Stimulated activated CD8-positive, alpha-beta memory T cell treated with anti-CD3 and anti-CD28 coated beads, Interleukin-2, amount 100 ng/mL, for 1 hour (primary cell): Measurements from ENCODE around the gene PHETA1.

Experiments
- DNase-seq, 2 donors: peaks; one replicate each; pipeline ENCODE4 v3.0.0-alpha.2; 2020; ENCODE audit warnings: low read depth in 2 of 2

Gene PHETA1

DNA sequence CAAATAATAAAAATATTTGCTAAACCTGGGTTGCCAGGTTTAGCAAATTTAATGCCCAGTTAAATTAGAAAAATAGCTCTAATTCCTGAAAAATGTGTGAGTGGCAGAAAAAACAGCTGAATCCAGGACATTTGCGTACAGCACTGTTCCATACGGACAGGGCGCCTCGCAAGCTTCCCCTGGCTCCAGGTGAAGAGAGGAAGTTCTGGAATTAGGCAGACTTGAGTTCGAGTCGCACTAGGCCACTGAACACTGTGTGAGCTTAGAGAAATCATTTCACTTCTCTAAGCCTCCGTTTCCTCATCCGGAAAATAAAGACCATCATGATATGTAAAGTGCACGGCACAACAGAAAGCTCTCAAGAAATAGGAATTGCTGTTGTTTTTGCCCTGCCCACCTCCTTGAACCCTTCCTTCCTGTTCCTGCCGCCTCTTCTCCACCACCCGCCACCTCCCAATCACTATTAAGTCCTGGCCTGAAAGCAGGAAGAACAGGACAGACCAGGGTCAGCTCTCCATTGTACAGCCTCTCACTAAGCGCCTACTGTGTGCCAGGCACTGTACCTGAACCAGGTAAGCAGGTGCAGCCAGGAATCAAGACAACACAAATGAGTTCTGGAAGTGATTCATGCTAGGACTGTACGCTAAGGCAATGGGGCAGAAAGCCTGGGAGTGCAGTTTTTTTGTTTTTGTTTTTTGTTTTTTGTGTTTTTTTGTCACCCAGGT lies 763 bp upstream of the PHETA1 start:
- DNase-seq, result no peak

DNA sequence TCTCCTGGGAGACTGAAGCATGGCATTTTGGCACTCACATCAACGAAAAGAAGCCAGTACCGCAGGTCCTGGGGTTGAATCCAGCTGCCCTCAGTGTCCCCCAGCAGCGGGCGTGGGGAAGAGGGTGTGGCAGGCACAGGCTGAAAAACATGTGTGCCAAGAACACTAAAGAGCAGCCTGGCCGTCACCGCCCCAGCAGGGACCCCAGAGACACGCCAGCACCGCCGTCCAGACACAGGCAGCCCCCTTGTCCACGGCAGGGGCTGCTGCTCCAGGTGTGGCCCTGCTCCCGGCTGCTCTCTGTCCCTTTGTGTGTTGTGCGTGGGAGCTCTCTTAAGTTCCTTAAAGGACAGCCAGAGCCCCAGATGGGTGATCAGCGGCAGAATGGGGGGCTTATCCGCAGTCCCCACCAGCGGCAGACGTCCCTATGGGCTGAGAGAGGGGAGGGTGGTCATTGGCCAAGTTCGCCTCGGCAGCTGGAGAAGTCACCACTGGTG lies 556 bp downstream of the PHETA1 start:
- no peak for DNase-seq

DNA sequence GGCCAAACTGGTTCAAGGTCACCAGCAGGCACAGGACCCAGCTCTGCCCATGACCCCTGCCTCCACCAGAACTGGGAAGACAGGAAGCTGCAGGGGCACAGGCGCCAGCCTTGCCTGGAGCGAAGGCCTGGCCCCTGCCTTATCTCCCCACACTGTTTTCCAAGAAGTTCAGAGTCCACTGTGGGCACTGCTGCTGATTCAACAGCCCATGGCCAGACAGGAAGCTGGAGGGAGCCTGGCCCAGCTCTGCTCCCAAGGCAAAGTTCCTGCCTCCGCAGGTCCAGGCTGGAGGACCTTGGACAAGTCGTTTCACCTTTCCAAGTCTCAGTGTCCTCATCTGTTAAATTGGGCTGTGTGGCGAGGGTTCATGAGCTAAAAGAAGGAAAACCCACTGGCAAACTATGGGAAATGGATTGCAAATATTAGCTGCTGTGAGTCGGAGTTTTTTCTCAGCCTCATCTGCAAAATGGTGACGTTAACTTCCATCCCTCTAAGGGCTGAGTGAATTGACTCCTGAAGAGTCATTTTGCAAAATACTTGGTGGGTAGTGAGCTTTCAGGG lies 1.2 kb downstream of the PHETA1 start:
- DNase-seq, result no peak

DNA sequence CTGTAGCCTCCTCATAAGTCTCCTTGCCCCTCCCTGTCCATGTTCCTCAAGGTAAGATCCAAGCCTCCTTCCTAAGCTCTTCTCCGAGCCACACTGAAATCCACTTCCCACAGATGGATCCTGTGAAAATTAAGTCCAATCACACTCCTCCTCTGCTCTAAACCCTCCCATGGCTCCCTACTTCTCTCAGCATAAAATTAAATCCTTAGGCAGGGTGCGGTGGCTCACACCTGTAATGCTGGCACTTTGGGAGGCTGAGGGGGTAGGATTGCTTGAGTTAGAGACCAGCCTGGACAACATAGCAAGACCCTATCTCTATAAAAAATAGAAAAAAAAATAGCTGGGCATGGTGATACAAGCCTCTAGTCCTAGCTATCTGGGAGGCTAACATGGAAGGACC lies 2.3 kb downstream of the PHETA1 start:
- DNase-seq, result no peak

DNA sequence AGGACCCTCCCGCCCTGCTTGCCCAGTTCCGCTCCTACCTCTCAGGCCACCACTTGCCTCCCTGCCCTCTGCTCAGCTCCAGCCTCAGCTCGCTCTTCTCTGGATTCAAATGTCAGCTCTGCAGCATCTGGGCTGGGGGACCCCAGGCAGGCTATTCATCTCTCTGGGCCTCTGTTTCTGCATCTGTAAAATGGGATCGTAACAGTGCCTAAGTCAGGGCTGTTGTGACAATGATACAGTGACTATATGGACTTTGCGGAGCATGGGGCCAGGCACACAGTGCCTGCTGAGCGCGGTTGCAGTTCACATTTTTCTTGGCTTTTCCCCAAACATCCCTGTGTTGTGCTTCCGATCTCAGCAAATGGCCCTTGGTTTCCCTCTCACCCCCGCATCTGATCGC lies 2.8 kb downstream of the PHETA1 start:
- DNase-seq, result no peak

DNA sequence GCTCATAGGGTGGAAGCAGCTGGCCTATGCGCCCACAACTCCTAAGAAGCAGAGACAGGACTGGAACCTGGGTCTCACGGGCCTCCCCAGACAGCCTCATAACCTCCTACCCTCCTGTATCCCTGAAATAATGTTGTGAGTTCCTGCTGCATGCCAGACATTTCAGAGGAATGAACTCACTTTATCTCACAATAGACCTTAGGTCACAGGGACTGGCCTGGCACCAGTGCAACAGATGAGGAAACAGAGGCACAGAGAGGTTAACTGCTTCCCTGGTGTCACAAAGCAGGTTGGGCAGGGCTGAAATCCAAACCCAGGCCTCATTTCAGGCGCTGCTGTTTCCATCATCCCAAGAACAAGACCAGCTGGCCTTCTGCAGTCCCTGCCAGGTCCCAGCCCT lies 5.3 kb downstream of the PHETA1 start:
- DNase-seq, result no peak

DNA sequence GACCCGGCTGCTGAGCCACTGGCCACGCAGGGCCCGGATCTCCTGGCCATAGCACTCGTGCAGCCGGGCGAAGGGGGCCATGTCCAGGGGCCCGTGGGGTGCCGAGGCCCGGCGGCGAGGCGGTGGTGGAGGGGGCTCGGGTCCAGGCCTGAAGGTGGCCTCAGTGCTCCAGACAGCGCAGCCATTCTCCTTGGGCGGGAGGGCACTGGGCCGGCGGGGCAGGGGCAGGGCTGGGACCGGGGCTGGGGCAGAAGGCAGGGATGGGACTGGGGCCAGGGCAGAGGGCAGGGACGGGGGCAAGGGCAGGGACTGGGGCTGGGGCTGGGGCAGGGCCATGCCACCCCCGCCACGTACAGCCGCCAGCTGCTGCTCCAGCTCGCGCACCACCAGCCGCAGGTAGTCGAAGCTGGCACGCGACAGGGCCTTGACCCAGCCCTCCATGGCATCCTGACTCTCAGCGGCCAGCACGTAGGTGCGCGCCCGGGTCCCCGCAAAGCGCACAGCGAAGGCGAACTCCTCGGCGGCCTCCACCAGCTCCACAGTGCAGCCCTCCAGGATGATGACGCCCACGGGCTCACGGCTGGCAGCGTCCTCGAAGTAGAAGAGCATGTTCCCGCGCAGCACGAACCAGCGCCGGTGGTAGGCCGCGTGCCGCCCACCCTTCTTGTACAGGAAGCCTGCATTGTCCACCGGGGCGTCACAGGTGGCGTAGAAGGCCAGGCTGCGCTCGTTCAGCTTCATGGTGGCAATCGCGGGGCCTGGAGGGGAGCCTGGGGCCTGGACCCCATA lies 6.0 kb downstream of the PHETA1 start:
- DNase-seq, result no peak

DNA sequence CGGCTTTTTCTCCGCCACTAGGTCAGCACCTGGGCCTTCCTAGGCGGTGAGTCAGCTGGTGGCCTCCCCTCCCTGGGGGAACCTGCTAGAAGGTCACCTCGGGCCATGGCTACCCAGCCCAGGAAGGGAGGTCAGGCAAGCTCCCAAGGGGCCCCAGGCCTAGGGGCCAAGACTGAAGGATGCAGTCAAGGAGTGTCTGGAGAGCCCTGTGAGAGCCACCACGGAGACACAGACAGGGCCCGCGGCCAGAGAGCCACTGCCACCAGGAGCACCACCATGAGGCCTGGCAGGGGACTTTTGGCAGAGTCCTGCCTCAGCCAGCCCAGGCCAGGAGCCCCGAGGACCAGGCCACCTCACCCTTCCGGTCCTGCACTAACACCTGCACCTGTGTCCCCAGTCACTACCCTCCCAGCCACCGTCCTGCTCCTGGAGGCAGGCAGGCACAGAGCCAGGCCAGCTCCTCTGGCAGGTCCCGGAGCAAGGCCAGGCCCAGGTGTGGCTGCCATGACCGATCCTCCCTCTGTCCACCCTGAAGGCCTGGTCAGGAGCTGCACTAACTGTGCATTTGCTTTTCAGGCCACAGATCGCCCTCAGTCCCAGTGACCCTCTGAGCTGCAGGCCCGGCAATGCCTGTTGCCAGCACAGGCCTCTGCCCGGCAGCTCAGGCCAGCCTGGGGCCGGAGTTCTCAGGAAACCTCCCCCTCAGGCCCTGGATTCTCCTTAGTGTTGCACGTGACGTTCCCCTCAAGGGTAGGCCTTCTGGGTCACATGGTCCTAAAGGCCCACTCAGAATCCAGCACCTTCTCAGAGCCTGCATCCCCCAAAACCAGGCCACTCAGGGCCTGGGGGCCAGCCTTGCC lies 6.9 kb downstream of the PHETA1 start:
- no peak for DNase-seq

DNA sequence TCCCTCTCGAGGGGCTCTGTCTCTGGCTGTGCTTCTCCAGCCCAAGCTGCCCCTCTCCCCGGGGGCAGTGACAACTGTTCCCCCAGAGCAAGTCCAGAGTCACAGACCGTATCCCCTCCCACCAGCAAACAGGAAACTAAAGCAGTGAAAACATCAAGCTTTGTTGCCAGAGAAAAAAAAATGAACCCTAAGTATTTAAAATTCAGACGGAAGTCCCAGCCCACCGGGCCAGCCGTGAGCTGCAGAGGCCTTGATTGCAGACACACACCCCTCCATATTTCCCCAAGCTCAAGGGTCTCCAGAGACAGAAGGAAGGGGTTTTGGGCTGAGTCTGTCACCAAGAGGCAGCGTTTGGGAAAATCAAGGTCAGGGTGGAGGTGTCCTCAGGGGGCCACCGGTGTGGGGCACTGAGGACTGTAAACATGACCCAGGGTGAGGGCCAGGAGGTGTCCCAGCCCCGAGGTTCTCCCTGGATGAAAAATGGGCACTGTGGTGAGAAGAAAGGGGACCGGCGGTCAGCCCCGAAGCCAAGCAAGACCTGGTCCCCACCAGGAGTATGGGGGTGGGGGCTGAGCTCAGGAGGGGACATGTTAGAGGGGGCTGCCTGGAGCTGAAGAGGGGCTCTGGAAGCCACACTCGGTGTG lies 7.7 kb downstream of the PHETA1 start:
- DNase-seq, result no peak

DNA sequence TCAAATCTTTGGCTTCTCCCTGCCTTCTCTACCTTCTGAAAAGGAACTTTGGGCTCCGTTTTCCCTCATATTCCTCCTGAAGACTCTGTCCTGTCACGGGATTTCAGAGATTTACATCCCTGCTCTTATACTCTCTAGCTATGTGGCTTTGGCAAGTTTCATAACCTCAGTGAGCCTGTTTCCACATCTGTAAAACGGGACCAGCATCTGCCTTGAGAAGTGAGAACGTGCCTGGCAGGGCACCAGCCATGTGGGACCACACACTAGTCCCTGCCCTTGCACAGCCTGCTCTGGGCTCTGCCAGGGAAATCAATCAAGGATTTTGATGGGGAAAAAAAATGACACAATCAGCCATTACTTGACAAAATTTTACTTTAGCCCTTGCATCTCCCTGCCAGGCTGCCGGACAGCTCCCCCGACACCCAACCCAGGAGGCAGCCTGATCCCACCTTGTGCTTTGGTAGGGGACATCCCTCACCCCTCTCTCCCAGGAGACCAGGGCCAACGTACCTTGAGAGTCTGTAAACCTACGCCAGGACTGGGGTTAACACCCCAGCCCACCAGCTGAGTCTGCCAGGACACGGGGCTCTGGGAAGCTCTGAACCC lies 8.5 kb downstream of the PHETA1 start:
- no peak for DNase-seq

DNA sequence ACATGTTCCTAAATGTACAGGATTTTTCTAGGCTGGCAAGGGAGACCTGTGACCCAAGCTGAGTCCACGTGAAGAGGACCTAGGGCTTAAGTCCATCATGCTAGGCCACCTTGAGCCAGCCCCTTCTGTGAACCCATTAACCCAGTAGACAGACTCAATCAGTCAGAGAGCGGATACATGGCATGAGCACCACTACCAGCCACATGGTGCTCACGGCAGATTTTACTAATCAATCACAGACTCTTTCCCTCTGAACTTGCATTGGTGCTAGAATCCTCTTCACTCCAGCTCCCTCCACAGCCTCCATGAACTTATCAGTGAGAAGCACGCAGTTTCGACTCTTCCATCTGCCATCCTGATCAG lies 9.0 kb downstream of the PHETA1 start:
- no peak for DNase-seq

DNA sequence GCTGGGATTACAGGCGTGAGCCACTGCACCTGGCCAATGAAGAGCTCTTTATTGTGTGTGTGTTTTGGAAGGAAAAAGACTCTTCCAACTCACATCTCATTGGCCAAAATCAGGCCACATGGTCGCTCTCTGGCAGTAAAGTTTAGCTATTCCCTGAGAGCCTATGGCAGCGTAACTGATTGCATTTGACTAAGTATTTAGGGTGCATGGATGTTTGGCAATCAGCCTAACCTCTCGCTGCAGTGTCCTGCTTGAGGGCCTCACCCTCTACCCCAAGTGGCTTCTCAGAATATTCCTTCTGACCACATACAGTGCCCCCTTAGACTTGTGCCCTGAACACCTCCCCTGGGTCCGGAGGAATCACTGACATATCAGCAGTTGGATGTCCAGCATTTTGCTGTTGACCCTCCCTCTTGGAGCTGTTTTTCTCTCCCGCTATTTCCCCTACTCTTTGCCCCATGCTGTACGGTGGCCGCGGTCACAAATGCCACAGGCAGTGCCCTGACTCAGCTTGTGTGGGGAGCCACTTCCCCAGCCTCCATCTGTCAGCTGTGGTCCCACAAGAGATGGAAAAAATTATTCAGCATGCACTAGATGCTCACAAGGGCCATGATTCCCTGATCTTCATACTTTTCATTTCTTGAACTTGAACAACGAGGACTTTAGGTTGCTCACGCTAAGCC lies 9.5 kb downstream of the PHETA1 start:
- DNase-seq, result no peak

DNA sequence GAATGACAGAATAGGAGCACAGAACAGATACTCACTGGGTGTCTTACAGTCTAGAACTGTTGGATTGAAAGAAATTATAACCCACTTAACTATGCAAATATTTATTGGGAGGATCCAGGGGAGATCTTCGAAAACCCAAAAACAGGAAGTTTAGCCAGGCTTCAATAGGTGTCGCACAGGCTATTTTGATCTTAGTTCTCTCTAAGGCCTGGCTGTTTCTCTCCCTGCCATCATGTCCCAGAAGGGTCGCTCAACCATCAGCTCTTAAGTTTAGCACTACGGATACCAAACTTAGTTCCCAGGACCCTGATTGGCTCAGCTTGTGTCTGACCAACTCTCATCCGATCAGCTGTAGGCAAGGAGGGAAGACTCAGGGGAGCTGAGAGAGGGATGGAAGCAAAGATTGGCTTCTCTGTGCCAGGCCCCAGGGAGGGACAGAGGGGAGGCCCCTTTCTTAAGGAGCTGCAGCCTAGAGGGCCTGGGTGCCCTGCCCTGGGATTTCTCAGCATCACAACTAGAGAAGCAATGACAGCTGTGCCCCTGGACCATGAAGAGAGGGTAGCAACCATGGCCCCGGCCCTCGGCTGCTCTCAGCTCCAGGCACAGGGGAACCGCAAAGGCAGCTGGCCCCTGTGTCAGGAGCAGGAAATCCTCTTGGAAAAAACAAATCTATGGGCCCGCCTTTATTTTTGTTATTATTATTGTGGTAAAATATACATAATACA lies 13.5 kb downstream of the PHETA1 start:
- DNase-seq, result no peak

DNA sequence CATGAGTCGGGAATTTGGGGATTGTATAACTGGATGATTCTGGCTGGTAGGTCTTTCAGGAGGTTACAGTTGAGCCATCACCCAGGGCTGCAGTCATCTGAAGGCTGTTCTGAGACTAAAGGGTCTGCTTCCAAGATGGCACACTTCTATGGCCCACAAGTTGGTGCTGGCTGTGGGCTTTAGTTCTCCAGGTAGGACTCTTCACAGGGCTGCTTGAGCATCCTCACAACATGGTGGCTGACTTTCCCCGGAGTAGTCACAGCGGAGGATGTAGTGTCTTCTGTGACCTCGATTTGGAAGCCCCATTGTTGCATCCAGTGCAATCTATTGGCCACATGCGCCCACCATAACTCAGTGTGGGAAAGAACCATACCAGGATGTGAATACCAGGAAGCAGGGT lies 14.4 kb downstream of the PHETA1 start:
- no peak for DNase-seq

DNA sequence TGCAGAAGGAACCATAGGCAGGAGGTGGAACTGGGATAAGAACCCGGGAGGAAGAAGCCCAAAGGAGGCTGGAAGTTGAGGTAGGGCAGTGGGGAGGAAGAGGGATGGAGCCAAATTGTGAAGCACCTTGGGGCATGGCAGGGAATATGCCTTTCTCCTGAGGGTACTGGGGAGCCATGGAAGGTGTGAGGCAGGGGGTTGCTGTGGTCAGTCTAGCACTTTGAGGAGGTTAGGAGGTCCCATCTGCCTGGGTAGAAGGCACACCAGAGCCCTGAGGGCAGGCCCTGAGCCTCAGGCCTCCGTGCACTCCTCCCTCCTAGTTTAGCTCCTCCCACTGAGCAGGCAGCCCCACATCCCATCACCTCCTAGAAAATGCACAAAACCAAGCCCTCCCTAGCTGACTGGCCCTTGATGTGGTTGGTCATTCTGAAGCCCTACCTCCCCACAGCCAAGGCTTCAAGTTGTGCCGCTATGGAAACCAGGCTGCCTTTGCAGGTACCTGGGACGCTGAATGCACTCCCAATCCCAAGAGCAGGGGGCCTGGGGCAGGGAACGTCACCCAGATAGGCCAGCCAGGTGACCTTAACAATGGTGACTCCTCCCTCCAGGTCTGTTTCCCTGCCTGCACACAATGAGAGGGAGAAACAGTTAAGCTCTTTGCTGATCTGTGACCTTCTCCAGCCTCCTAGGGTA lies 15.1 kb downstream of the PHETA1 start:
- DNase-seq, result no peak

DNA sequence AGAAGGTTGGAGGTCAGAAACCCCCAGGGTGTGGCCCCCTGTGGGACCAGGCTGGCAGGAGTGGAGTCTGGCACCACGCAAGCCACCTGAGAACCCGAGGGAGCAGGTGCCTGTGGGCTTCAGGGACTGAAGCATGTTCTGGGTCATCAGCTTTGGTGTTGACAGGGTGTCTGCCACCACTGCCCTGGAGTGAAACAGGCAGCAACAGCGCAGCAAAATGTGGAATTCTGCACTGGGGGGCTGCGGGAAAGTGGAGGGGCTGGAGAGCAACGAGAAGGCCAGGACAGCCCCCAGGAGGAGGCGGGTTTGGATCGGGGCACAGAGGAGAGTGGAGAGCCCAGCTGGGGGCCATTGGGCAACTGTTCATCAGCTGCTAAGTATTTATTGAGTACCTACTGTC lies 15.9 kb downstream of the PHETA1 start:
- no peak for DNase-seq

DNA sequence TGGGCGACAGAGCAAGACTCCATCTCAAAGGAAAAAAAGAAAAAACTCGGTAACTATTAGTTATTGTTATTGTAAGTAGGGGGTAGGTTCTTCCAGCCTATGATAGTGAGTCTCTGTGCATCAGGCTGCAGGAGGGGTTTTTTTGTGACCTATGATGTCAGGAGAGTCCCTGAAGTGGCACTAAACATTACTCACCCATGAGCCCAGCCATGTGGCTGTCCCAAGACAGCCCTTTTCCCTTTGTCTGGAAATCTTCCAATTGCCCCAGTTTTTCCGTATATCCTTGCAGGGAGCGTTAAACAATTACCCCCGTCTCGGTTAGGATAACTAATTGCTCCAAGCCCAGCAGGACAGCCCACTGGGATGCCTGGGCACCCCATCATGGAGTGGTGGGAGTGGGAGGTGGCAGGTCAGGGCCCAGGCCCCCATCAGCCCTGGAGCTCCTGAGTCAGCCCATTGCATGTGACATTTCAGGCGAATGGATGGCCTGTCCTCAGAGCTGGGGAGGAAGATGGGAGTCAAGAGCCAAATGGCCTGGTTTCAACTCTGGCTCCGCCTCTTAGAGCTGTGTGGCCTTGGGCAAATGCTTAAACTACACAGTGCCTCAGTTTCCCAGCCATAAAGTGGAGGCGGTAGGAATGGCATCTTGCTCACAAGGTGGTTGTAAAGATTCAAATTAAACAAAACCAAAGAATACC lies 16.4 kb downstream of the PHETA1 start:
- DNase-seq, result no peak

DNA sequence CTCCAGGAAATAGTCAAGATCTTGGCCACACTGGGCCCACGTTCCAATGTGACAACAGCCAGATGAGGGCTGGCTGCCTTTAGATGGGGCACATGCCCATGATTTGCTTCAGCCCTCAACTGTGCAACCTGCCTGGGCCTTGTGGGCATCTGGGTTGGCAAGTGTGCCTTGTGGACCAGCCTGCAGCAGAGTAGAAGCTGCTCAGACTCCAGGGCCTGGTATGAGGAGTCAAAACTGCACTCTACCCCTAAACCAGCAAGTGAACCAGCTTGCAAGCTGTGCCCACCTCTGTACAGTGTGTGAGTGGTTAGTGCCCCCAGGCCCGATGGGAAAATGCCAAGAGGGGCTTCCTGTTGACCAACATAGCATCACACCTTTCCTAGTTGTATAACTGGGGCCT lies 17.9 kb downstream of the PHETA1 start:
- DNase-seq, result no peak
